ENCODE data around the gene AP5Z1. TPM values are rescaled to one million over a fixed set of nuclear protein-coding genes. Genes with fewer than 3 reads are reported as not detected.

The AP5Z1 gene
- total RNA-seq, 1 experiment from 2014 or later = 38.3 TPM

GRCh38 chr7:4734587-4735345 lies 40.7 kb upstream of the AP5Z1 start:
- H3T11ph ChIP-seq (ENCODE audit: low read length) = no peak overlapping the region
- no peak overlapping the region for H2BK15ac ChIP-seq (ENCODE audit: low read depth, low read length)
- no peak overlapping the region for H3K4me2 ChIP-seq (ENCODE audit: insufficient read depth, insufficient read length, low read length)
- H3K9me3 ChIP-seq (ENCODE audit: control insufficient read depth, low read depth, low read length) = no peaks in the 10 kb centered on the region
- no peak overlapping the region for H3K27ac ChIP-seq (ENCODE audit: insufficient read length, low read depth, low read length)
- H3K27me3 Mint-ChIP-seq (ENCODE audit: low read depth) = peaks cover 34% of the 10 kb centered on the region
- peaks cover 0 to 1% (median 0%) of the 10 kb centered on the region in 3 experiments; a peak in 1 of 7 replicates for H3K36me3 Mint-ChIP-seq (ENCODE audit: insufficient read depth in 1 of 3, low read depth in 3 of 3)
- no peak overlapping the region for H4K5ac ChIP-seq (ENCODE audit: insufficient read length, low read depth, low read length)
- peaks cover 14 to 15% of the 10 kb centered on the region in 2 experiments for H3K4me1 Mint-ChIP-seq
- H3K79me2 ChIP-seq (ENCODE audit: insufficient read depth, low read length) = no peaks in the 10 kb centered on the region
- H3K4me1 ChIP-seq (ENCODE audit: insufficient read depth, low read length) = no peaks in the 10 kb centered on the region
- H2AK5ac ChIP-seq (ENCODE audit: insufficient read length, low read length) = no peak overlapping the region
- WGBS (ENCODE audit: extremely low coverage, insufficient read length, low lambda C conversion rate) = no CpG with 5 or more reads among the region's 23 CpGs
- H4K20me1 ChIP-seq (ENCODE audit: control insufficient read depth, insufficient read depth, insufficient read length) = no peaks in the 10 kb centered on the region
- no peak overlapping the region for H3K4me3 Mint-ChIP-seq
- TF ChIP-seq CTCF (conservative IDR thresholded peaks at IDR 0.05) = no peak
- no peaks in the 10 kb centered on the region for H3K27me3 ChIP-seq (ENCODE audit: insufficient read depth, low read length)
- H3K4ac ChIP-seq (ENCODE audit: low read depth, low read length) = no peak overlapping the region
- H3K23me2 ChIP-seq (ENCODE audit: insufficient read length, low read depth, low read length, poor library complexity, severe bottlenecking) = no peaks in the 10 kb centered on the region
- no peak overlapping the region for H4K91ac ChIP-seq (ENCODE audit: insufficient read length, low read depth, low read length)
- H3K23ac ChIP-seq (ENCODE audit: insufficient read length, low read depth, low read length) = no peak overlapping the region
- H2BK5ac ChIP-seq (ENCODE audit: insufficient read length, low read length) = no peak overlapping the region
- no peak overlapping the region; the same call in 1 of the 2 replicates for H3K14ac ChIP-seq (ENCODE audit: insufficient read depth, low read length)
- no peak overlapping the region for H3K27ac Mint-ChIP-seq
- H4K8ac ChIP-seq (replicated peaks; ENCODE audit: insufficient read length, low read depth, low read length) = no peak overlapping the region
- no peak overlapping the region for H2BK120ac ChIP-seq (ENCODE audit: low read depth, low read length, poor library complexity, severe bottlenecking)
- H2BK20ac ChIP-seq (ENCODE audit: low read depth, low read length, poor library complexity, severe bottlenecking) = no peak overlapping the region
- no peak overlapping the region for H2AFZ ChIP-seq (ENCODE audit: low read length)
- no peak for DNase-seq
- no peak overlapping the region for H3K56ac ChIP-seq (ENCODE audit: insufficient read length, low read depth, low read length)
- no peak overlapping the region for H3K9ac ChIP-seq (ENCODE audit: extremely low read depth, insufficient read length, low read length)
- no peaks in the 10 kb centered on the region; a peak in 1 of 5 replicates for H3K9me3 Mint-ChIP-seq
- H2BK12ac ChIP-seq (ENCODE audit: insufficient read length, low read depth, low read length) = no peak overlapping the region
- no peak overlapping the region for H3K18ac ChIP-seq (ENCODE audit: insufficient read length, low read depth, low read length)
- H3K79me1 ChIP-seq (ENCODE audit: insufficient read depth, low read depth, low read length, poor library complexity, severe bottlenecking) = no peaks in the 10 kb centered on the region

All from H9 (cell line).